NCI-H2107 (cell line): ENCODE measurements around the gene C6orf15.
"Not testable (repeated sequence)": the region's sequence is repeated elsewhere in the genome, so short reads cannot be mapped to it uniquely, and the experiment has no call there.

Source experiments
- DNase-seq: peaks from one replicate; lab custom pipeline; 2025; lab: John Stamatoyannopoulos, UW

C6orf15 gene

DNA sequence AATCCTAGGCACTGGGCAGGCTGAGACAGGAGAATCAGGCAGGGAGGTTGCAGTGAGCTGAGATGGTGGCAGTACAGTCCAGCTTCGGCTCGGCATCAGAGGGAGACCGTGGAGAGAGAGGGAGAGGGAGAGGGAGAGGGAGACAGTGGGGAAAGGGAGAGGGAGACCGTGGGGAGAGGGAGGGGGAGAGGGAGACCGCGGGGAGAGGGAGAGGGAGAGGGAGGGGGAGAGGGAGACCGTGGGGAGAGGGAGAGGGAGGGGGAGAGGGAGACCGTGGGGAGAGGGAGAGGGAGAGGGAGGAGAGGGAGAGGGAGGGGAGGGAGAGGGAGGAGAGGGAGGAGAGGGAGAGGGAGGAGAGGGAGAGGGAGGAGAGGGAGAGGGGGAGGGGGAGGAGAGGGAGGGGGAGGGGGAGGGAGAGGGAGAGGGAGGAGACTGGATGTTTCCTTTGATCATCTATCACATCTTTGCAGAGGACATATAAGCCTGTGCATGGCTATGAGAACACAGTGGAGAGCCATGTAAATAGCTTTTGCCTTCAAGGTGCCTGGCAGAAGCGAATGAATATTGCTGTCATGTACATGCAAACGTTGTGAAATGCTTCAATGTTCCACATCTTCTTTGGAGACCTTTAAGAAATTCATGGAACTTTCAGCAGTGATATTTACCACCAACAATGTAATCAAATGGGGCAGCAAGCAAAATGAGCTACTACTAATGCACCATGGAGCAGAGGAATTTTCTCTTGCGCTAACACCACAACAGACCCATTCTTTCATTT is 44.3 kb downstream of the C6orf15 start:
- DNase-seq, result not testable (repeated sequence)

GRCh38 chr6:31067028-31067427 is 45.3 kb downstream of the C6orf15 start:
- DNase-seq, result not testable (repeated sequence)

DNA sequence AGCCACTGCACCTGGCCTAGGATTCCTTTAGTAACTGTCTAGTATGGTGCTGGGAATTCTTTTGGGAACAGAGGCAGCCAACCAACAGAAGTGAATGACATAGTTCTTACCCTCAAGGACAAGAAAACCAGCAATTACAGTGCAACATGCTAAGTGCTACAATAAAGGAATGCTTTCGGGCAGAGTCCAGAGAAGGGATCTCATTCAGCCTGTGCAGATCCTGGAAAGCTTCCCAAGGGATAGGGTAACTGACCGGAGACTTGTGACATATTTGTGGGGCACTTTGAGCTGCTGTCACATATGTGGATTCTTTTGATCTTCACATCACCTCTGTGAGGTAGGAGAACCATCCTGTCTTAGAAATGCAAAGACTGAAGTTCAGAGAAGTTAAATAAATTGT is 46.8 kb downstream of the C6orf15 start:
- DNase-seq, result no peak

DNA sequence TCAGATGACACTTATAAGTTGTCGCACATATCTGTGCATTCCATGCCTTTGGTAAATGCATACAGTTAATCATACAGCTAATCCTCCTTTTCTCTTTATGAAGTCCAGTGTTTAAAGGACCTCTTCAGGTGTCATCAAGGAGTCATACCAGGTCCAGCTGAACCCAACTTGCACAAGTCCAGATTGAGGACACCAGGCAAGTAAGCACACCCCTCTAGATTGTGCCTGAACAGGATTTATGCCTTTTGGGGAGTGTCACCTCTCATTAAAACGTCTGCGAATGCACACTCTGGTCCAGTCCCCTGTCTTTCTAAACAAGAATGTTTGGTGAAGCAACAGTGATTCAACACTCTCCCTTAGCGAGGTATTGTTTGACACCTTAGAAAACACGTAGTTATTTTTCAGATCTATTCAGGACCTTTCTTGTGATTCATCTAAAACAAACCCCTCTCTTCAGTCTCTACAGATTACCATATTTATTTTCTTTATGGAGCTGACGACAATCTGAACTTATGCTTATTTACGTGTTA is 48.4 kb downstream of the C6orf15 start:
- no peak for DNase-seq
